Fibroblast of skin of right quadriceps (primary cell): Measurements from ENCODE around the gene PCDHGB6.
"Not testable (repeated sequence)": the region's sequence is repeated elsewhere in the genome, so short reads cannot be mapped to it uniquely, and the experiment has no call there.

Experiments used
- DNase-seq: peaks from one replicate; pipeline ENCODE4 v3.0.0-alpha.2; 2013

The PCDHGB6 gene

DNA sequence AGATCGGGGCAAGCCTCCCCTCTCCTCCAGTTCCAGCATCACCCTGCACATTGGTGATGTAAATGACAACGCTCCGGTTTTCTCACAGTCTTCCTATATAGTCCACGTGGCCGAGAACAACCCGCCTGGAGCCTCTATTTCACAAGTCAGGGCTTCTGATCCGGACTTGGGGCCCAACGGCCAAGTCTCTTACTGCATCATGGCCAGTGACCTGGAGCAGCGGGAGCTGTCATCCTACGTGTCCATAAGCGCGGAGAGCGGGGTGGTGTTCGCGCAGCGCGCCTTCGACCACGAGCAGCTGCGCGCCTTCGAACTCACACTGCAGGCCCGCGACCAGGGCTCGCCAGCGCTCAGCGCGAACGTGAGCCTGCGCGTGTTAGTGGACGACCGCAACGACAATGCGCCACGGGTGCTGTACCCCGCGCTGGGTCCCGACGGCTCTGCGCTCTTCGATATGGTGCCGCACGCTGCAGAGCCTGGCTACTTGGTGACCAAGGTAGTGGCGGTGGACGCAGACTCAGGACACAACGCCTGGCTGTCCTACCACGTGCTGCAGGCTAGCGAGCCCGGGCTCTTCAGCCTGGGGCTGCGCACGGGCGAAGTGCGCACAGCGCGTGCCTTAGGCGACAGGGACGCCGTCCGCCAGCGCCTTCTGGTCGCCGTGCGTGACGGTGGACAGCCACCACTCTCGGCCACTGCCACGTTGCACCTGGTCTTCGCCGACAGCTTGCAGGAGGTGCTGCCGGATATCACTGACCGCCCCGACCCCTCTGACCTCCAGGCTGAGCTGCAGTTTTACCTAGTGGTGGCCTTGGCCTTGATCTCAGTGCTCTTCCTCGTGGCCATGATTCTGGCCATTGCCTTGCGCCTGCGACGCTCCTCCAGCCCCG lies 18.4 kb upstream of the PCDHGB6 start:
- DNase-seq: no peak

- DNase-seq: peak; percentile 37
These were observed 15.2 kb upstream of the PCDHGB6 start, which contains the start of gene PCDHGA8 for GRCh38 chr5:141392429-141393198. TSS of gene PCDHGA8 (plus strand) at chr5:141392633. CDS start at chr5:141392814, 181 bp downstream.

- no peak for DNase-seq
These were observed 14.6 kb upstream of the PCDHGB6 start for GRCh38 chr5:141393267-141393666.

GRCh38 chr5:141394401-141395187 lies 13.2 kb upstream of the PCDHGB6 start:
- DNase-seq: not testable (repeated sequence)

DNA sequence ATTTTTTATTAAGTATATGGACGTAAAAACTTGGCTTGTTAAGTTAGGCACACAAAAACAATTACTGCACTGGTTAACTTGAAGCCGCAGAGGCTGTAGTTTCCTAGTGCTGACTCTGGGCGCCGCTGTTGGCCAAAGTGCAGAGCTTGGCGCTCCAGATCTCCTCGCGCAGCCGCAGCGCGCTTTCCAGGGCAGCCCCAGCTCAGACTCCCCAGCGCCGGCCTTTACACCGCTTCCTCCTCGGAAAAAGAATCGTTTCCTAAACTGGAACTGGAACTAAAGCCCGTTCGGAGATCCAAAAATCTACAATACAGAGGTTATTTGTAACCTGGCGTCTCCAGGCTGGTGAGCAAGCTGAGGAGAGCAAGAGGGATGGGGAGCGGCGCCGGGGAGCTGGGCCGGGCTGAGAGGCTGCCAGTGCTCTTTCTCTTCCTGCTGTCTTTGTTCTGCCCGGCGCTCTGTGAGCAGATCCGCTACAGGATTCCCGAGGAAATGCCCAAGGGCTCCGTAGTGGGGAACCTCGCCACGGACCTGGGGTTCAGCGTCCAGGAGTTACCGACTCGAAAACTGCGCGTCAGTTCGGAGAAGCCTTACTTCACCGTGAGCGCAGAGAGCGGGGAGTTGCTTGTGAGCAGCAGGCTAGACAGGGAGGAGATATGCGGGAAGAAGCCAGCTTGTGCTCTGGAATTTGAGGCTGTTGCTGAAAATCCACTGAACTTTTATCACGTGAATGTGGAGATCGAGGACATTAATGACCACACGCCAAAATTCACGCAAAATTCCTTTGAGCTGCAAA lies 9.9 kb upstream of the PCDHGB6 start, which contains the start of gene PCDHGB5:
Gene PCDHGB5, plus strand, starts transcription at position 192 of the 796 bp plus-strand sequence. Its CDS starts 181 bp downstream, at position 373.
- peak; percentile 61 for DNase-seq

GRCh38 chr5:141398608-141399007 lies 9.2 kb upstream of the PCDHGB6 start:
- no peak for DNase-seq

- no peak for DNase-seq
These were observed 8.1 kb upstream of the PCDHGB6 start for GRCh38 chr5:141399555-141400258.

- DNase-seq: peak; percentile 35
These were observed 5.1 kb upstream of the PCDHGB6 start, which contains the start of gene PCDHGA9 for GRCh38 chr5:141402553-141403243. TSS of gene PCDHGA9 (plus strand) at chr5:141402778. CDS start at chr5:141402953, 175 bp downstream.

GRCh38 chr5:141403387-141403786 lies 4.4 kb upstream of the PCDHGB6 start:
- no peak for DNase-seq

- DNase-seq: no peak
These were observed 1.9 kb downstream of the PCDHGB6 start for GRCh38 chr5:141409598-141410306.

GRCh38 chr5:141411575-141411974 lies 3.8 kb downstream of the PCDHGB6 start:
- DNase-seq: no peak

GRCh38 chr5:141412854-141413539 lies 5.2 kb downstream of the PCDHGB6 start, which contains the start of gene PCDHGA10:
TSS of gene PCDHGA10 (plus strand) at chr5:141412987. CDS start at chr5:141413176, 189 bp downstream.
- peak; percentile 75 for DNase-seq

DNA sequence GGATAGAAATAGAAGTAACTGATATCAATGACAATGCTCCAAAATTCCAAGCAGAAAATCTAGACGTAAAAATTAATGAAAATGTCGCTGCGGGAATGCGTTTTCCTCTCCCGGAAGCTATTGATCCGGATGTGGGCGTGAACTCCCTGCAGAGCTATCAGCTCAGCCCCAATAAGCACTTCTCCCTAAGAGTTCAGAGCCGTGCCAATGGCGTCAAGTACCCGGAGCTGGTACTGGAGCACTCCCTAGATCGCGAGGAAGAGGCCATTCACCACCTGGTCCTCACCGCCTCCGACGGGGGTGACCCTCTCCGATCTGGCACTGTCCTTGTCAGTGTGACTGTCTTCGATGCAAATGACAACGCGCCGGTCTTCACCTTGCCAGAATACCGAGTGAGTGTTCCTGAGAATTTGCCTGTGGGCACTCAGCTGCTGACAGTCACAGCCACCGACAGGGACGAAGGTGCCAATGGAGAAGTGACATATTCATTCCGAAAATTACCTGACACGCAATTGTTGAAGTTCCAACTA lies 5.8 kb downstream of the PCDHGB6 start:
- DNase-seq: no peak

DNA sequence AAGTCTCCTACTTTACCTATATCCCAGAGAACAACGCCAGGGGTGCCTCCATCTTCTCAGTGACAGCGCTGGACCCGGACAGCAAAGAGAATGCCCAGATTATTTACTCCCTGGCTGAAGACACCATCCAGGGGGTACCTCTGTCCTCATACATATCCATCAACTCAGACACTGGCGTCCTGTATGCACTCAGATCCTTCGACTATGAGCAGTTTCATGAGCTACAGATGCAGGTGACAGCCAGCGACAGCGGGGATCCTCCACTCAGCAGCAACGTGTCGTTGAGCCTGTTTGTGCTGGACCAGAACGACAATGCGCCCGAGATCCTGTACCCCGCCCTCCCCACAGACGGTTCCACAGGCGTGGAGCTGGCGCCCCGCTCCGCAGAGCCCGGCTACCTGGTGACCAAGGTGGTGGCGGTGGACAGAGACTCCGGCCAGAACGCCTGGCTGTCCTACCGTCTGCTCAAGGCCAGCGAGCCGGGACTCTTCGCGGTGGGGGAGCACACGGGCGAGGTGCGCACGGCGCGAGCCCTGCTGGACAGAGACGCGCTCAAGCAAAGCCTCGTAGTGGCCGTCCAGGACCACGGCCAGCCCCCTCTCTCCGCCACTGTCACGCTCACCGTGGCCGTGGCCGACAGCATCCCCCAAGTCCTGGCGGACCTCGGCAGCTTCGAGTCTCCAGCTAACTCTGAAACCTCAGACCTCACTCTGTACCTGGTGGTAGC lies 6.9 kb downstream of the PCDHGB6 start:
- not testable (repeated sequence) for DNase-seq

DNA sequence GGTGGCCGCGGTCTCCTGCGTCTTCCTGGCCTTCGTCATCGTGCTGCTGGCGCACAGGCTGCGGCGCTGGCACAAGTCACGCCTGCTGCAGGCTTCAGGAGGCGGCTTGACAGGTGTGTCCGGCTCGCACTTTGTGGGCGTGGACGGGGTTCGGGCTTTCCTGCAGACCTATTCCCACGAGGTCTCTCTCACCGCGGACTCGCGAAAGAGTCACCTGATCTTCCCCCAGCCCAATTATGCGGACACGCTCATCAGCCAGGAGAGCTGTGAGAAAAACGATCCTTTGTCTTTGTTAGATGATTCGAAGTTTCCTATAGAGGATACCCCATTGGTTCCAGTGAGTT lies 7.4 kb downstream of the PCDHGB6 start:
- not testable (repeated sequence) for DNase-seq

DNA sequence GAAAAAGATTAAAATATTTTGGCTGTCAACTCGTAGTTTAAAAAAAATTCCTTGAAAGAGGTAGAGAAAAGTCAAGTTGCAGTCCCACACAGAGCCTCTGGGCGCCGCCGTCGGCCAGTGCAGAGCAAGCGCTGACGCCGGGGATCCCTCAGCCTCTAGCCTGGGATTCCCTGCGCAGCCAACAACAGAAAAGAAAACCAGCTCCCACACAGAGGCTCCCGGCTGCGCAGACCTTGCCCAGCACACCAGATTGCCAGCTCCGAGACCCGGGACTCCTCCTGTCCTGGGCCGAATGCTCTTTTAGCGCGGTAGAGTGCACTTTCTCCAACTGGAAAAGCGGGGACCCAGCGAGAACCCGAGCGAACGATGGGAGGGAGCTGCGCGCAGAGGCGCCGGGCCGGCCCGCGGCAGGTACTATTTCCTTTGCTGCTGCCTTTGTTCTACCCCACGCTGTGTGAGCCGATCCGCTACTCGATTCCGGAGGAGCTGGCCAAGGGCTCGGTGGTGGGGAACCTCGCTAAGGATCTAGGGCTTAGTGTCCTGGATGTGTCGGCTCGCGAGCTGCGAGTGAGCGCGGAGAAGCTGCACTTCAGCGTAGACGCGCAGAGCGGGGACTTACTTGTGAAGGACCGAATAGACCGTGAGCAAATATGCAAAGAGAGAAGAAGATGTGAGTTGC lies 9.8 kb downstream of the PCDHGB6 start, which contains the start of gene PCDHGB7:
Gene PCDHGB7, plus strand, starts transcription at position 184 of the 679 bp plus-strand sequence. Its CDS starts 183 bp downstream, at position 367.
- DNase-seq: peak; percentile 83
